Activated CD4-positive, CD25-positive, alpha-beta regulatory T cell treated with anti-CD3 and anti-CD28 coated beads, Interleukin-2, amount 50 U/mL, for 24 hours (primary cell): ENCODE data around the gene PDE8B.

Source experiments
- ATAC-seq, 2 donors: fragments of 150-1000 bp; cut with Tn5 transposase; one replicate each; pipeline ENCODE4 v1.10.0; 2021; ENCODE audit warnings: mild to moderate bottlenecking in 1 of 2, moderate library complexity in 1 of 2

PDE8B gene

DNA sequence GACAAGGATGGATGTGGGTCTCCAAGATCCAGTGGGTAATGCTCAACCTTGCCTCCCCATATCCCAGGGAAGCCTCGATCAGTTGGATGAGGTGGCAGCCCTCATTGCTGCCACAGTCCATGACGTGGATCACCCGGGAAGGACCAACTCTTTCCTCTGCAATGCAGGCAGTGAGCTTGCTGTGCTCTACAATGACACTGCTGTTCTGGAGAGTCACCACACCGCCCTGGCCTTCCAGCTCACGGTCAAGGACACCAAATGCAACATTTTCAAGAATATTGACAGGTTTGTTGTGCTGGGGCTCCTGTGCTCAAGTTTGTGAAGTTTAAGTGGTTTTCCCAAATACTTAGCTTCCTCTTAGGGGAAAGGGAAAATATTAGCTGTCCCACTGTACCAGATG is 207.7 kb downstream of the PDE8B start:
- no peak for ATAC-seq

DNA sequence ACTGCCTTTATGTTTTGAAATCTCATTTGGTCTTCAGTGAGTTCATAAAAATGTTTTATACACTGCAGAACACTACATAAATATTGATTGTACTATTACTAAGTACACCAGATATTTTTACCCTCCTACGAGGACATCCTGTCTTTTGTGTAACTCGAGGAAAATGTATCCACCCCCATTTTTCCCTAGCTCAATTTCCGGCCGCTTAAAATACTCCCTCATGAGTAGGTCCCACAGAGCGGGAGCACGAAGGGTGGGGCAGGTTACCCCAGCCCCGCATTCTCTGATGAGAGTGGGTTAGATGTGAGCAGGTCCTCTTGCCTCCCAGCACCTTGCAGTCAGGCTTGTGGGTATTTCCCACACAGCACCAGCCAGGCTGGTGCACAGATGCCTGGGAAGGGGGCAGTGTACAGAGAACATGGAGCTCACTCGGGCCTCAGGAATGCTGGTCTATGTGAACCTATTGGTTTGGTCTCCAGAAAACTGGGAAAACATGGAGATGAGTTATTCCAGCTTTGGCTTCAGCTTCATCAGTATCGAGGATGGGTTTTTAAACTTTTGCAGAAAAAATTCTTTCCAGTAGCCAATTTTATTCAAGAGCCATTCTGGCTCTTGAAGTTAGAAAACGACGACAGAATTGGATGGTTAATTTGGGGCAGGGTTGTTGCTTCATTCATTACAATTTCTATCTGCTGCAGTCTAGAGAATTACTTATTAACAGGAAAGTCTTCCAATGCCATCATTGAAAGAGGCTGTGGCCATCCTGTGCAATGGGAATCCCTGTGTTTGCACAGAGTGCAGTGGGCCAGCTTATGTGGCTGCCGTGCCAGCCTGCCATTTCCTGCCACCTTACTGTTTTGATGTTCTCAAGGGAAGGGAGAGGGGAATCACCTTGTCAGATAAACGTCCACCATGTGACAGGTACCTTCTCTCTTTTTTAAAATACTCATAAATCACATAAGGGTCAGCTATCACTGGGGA is 208.4 kb downstream of the PDE8B start:
- ATAC-seq, result no peak

DNA sequence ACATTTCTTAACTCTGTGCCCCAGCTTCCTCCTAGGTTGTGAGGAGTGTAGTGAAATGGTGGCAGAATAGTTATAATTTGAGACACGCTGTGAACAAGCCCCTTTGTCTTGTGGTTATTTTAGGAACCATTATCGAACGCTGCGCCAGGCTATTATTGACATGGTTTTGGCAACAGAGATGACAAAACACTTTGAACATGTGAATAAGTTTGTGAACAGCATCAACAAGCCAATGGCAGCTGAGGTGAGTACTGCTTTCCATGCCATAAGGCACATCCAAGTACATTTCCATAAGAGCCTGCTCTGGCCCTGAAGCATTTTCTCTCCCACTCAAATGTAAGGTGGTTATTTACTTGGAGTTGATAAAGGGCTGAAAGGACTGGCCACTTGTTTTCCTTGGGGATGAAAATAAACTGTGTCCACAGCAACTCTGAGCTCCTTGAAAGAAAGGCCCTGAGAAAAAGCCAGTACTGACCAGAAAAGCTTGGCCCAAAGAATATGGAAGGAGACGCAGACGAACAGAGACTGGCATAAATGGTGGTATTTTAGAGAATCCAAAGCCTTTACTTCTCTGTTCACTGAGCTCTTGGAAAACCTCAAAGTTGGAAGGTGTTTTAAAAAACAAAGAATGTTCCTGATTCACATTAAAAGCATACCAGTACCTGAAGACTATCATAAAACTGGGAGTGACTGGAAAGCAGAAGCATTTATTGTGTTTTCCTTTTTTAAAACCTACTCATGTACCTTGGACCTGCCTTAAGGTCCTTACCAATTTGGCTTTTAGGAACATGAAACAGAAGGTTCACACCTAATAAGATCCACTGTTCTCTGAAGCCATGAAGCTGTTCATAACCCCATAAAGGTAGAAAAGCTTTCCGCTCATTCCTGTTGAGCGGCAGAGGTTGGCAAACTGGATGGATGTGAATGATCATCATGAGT is 209.4 kb downstream of the PDE8B start:
- no peak for ATAC-seq

DNA sequence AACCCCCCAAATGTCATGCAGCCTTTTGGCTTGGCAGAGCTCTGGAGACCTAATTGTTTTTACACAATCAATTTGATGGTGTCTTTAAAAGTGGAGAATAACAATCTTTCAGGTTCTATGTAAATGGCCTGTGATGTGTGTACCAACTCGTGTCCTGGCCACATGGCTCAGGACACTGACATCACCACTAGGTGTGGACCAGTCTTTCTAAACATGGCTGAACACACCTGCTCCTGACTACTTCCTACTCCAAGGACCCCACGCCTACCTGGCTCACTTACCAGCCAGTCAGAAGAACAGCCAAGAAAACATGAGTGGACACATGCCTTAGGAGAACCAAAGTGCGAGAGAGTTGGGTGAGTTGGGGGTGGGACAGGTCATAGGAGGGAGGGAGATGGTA is 210.5 kb downstream of the PDE8B start:
- ATAC-seq, result no peak

DNA sequence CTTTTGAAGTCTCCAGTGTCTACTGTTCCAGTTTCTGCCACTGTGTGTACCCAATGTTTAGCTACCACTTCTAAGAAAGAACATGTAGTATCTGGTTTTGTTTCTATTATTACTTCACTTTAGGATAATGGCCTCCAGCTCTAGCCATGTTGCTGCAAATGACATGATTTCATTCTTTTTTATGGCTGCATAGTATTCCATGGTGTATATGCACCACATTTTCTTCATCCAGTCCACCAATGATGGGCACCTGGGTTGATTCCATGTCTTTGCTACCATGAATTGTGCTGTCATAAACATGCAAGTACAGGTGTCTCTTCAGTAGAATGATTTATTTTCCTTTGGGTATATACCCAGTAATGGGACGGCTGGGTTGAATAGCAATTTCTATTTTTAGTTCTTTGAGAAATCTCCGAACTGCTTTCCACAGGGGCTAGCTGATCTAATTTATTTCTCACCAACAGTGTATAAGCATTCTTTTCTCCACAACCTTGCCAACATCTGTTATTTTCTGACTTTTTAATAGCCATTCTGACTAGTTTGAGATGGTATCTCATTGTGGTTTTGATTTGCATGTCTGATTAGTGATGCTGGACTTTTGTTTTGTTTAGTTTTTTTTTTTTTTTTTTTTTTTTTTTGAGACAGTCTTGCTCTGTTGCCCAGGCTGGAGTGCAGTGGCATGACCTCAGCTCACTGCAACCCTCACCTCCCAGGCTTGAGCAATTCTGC is 212.7 kb downstream of the PDE8B start:
- no peak for ATAC-seq

DNA sequence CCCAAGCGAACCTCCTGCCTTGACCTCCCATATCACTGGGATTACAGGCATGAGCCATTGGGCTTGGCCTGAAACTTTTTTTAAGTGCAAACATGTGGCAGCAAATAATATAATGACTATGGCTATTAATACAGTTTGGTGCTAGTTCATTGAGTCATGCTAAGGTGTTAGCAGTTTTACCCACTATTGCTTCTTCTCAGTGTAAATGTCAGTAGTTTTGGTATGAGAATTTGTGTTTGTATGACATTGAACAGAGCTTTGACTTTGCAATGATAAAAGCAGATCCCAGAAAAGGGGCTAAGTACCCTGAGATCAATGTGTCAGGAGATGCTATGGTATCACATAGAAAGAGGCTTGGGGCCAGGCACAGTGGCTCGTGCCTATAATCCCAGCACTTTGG is 214.4 kb downstream of the PDE8B start:
- no peak for ATAC-seq

DNA sequence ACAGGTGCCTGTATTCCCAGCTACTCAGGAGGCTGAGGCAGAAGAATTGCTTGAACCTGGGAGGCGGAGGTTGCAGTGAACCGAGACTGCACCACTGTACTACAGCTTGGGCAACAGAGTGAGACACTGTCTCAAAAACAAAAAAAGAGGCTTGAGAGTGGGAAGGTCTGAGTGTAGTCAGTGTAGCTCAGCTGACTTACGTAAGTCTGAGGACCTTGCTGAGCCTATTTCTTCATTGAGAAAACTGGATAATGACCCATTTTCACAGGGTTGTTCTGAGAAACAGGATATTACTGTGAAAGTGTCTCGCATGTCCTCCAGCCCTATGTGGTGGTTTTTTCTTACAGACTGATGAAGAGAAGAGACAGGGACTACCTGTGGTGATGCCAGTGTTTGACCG is 214.9 kb downstream of the PDE8B start:
- no peak for ATAC-seq

DNA sequence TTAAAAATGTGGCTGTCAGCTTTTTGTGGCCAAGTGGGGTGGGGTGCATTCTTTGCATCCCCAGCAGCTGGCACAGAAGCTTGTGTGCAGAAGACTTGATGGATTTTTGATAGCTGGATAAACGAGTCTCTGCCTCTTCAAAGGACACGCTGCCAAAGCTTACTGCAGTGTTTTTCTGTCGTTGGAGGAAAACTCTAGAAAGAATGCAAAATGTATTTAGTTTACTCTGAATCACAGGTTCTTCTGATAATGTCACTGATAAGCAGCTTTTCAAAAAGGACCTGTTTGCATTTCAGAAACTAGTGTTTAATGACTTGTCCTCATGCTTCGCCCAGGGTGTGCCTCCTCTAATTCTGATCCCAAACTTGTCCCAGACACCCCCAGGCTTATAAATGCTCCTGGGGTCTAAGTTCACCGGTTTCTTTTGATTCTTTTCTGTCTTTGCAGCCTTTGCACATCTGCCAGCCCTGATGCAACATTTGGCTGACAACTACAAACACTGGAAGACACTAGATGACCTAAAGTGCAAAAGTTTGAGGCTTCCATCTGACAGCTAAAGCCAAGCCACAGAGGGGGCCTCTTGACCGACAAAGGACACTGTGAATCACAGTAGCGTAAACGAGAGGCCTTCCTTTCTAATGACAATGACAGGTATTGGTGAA is 215.6 kb downstream of the PDE8B start:
- ATAC-seq, result no peak

DNA sequence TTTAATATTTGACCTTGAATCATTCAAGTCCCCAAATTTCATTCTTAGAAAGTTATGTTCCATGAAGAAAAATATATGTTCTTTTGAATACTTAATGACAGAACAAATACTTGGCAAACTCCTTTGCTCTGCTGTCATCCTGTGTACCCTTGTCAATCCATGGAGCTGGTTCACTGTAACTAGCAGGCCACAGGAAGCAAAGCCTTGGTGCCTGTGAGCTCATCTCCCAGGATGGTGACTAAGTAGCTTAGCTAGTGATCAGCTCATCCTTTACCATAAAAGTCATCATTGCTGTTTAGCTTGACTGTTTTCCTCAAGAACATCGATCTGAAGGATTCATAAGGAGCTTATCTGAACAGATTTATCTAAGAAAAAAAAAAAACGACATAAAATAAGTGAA is 216.2 kb downstream of the PDE8B start:
- ATAC-seq, result no peak

DNA sequence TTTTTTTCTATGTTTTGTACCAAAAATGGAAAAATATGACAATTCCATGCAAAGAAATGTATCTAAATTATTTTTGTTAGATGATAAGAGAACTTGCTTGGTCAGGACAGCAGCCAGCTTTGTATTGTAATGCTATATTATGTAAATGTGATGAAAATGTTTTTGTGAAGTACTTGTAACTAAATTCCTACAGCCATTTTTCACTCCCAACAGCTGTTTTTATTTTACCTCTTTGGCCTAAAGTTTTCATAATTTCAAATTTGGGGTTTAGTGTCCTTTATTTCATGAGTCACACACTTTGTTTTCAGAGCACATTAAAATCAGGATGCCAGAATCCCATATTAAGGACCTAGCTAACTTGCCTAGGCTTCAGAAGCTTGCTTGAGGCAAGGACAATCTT is 217.5 kb downstream of the PDE8B start:
- ATAC-seq, result no peak

DNA sequence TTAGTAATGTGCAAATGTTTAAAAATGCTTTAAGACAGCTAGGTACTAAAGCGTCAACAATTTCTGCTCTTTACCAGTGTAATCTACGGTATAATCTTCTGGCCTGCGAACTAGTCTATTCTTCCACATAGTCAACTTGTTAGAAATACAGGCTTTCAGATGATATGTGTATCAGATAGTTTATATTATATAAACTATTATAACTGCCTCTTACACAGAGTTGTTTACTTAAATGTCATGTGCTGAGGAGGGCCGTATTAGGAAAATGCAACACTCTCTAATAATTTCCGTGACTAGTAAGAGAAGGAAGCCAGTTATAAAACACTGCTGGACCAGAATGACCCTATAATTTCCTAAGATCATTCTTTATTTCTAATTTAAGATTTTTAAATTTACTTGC is 218.0 kb downstream of the PDE8B start:
- no peak for ATAC-seq

DNA sequence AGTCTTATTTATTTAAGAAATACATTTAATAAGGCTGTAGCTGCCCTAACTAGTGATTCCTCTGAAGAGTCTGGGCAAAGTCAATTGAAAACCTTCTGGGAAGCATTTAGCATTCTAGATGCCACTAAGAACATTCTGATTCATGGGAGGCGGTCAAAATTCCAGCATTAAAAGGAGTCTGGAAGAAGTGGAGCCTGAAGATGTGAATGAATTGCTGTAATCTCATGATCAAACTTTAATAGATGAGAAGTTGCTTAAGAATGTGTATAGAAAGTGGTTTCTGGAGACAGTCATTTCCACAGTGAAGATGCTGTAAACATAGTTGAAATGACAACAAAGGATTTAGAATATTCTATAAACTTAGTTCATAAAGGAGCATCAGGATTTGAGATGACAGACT is 220.2 kb downstream of the PDE8B start:
- no peak for ATAC-seq

DNA sequence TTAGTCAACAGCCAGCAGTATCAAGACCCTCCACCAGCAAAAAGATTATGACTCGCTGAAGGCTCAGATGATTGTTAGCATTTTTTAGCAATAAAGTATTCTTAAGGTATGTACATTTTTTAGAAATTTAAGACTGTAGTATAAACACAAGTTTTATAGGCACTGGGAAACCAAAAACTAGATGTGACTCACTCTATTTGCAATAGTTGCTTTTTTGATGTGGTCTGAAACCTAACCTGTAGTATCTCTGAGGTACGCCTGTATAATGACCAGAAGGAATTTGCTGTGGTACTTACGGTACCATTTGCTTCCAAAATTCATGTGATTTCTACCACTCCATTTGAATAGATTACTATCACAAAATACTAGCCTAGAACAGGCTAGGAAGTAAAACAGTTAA is 220.8 kb downstream of the PDE8B start:
- peak in 1 of 2 donors; percentile 7 for ATAC-seq

DNA sequence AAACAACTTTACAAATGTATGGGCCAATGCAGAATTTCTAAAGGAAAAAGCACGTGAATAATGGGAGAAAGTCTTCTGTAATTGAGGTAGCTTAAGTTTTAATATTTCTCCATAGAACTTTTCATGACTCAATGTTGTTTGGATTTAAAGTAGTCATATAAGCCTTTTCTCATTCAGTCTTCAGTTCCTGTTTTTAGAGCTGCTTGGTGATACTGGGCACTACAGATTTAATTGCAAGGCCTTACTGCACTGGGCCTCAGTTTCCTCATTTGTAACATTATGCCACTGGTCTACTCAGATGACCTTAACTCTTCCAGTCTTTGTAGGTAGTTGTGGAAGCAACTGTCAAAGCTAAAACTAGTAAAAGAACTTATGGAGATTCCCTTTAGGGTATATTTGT is 221.2 kb downstream of the PDE8B start:
- ATAC-seq, result no peak

DNA sequence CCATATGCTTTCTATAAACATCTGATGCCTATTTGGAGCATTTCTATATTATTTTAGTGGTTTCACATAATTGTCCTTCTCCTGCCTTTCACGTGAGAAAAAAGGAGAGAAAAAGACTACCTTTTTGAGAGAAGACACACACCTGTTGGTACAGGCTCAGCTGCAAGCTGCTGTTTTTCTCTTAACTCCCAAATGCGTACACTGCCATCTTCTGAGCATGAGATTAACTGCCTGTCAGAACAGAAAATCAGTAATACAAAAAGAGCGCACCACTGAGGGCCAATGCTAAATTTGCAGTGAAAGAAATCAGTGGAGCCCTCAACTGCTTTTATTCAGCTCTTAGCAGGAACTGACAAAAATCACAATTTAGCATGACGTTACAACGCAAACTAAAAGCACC is 226.7 kb downstream of the PDE8B start:
- no peak for ATAC-seq

DNA sequence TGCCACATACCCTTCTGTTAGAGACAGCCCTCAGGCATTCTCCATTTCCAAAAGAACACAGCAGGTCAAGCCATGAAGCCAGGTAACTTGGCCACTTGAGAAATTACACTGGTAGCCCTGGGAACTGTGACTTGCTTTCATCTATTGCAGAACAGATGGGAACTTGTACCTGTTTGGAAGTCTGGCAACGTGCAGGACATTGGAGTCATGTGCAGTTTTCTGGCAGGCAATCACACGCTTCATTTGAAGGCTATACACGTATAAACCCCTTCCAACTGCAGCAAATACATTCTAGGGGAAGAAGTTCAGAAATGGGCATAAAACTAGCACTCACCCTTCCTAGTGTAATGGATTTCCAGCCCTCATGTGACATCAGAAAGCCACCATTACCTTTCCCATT is 227.6 kb downstream of the PDE8B start:
- ATAC-seq, result no peak

DNA sequence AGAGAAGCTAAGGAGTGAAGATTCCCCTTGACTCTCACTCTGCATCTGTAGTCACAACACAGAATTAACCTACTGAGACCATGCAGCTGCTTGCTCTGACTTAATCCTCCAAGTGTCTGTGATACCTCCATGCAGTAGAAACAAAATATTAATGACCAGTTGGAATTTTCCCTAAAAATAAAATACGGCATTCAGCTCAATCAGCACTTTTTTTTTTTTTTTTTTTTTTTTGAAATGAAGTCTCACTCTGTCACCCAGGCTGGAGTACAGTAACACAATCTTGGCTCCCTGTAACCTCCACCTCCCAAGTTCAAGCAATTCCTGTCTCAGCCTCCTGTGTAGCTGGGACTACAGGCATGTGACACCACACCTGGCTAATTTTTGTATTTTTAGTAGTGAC is 233.2 kb downstream of the PDE8B start:
- ATAC-seq, result no peak

DNA sequence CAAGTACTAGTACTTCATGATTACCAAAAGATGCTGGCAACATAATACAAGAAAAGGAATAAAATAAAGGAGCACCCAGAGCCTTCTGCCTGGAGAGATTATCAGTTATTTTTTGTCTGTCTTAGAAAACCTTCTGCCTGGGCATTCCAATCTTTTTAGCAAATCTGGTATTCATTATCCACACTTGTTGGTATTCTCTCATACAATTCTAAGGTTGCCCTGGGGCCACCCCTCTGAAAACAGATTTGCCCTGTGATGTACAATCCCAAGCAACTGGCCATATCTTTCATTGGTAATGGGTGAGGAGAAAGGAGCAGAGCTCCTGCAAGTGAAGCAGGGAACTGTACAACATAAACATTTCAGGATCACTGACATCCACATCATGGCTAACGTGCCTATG is 233.9 kb downstream of the PDE8B start:
- ATAC-seq, result no peak

DNA sequence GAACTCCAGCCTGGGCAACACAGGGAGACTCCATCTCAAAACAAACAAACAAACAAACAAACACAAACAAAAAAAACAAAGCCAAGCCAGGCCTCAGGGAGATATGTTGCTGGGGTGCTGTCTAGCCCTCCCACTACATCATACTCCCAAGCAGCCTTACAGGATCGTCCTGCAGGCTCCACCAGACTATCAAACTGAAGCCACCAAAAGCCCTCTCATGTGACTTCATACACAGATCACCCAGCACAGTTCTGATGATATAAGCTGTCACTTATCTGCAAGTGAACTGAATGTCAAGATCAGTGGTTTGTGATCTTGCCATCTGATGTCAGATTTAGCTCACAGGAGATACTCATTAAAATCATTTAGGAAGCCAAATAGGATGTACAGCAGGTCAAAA is 238.4 kb downstream of the PDE8B start:
- ATAC-seq, result no peak

DNA sequence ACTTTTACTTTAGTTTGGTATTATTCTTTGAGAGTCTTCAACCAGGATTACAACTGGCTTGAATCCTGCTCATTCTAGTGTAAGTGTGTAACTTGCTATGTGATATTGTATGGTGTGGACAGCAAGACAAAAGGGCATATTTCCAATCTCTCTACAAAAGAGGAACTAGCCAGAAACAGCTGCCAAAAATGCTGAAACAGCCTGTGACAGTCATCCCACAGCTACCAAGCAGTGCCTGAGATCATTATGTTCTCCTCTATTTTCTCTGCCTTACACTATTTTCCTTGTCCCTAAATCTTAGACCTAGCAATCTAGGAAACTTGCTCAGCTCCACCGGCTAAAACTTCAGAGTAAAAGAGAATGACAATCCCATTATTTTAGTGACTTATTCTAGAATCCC is 238.8 kb downstream of the PDE8B start:
- no peak for ATAC-seq

DNA sequence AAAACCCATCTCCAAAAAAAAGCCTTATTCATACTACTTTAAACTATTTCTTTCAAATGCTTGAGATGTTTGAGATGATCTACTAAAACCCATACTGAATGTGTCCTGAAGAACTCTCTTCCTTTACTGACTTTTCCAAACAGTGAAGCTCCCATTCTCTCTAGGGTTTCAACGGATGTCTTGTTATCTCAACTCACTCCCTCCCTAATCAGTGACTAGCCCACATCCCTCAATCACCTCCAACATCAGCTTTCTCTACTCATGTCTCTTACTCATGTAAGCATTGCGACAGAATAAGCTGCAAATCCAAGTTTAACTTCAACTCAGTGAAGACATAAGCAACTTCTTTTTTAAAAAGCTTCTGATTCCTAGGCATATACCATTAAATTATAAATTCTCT is 239.5 kb downstream of the PDE8B start:
- no peak for ATAC-seq

DNA sequence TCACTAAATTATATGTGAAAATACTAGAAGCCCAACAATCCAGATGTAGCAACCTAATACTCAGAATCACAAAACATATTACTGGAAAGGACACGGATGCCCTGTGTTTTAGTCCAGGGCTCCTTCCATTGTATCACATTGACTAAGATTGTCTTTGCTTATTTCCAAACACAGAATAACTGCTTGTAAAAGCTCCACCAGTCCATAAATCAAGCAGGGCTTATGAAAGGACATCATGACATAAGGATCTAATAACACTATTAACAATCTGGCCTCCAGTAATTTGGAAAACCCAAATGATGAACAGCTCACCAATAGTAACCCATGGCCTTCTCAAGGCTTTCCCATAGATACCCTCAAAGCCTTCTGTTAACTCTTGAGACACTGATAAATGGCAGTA is 241.9 kb downstream of the PDE8B start:
- no peak for ATAC-seq

DNA sequence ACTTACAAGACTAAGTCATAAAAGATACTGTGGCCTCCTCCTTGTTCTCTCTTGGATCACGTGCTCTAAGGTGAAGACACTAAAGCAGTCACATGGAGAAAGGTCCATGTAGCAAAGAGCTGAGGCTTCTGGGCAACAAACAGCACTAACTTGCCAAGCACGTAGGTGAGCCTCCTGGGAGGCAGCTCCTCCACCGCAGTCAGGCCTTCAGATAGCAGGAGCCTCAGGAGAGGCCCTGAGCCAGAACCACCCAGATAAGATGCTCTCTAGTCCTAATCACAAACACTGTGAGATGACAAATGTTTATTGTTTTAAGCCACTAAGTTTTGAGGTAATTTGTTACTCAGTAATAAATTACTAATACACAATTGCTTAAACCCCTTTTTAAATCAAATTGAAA is 243.6 kb downstream of the PDE8B start:
- ATAC-seq, result no peak
